PC-3 (cell line): ENCODE data around the gene RAB6D.

Experiments used
- EZH2 ChIP-seq: fragments of 300-600 bp; sonication (generic); IDR thresholded peaks from one replicate; pipeline ENCODE4 v1.6.1; 2017; ENCODE audit warnings: antibody characterized with exemption, mild to moderate bottlenecking, low read length; ENCODE audit not compliant: unreplicated experiment
- TF ChIP-seq, protein P1 (sequence below): fragments of 300-600 bp; sonication (generic); conservative IDR thresholded peaks from 2 replicates; pipeline ENCODE4 v1.5.1; 2017; ENCODE audit warnings: antibody characterized with exemption, low read depth, mild to moderate bottlenecking, low read length

DNA sequence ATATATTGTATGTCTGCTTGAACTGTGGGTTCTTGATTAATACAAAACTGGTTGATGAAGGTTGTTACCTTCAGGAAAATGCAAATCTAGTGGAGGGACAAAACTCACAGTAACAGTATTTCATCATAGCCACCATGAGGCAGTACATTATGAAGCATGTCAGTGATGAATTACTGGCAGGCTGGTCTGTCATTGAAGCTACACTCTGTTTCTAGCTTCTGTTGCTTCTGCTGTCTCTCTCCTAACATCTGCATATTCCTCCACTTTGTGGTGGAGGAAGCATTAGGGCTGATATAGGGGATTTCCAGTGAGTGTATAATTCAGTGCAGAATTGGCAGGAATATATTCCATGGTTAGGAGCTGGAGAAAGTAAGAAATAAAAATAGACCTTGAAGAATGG lies 44.2 kb upstream of the RAB6D start:
- TF ChIP-seq, protein P1, sequence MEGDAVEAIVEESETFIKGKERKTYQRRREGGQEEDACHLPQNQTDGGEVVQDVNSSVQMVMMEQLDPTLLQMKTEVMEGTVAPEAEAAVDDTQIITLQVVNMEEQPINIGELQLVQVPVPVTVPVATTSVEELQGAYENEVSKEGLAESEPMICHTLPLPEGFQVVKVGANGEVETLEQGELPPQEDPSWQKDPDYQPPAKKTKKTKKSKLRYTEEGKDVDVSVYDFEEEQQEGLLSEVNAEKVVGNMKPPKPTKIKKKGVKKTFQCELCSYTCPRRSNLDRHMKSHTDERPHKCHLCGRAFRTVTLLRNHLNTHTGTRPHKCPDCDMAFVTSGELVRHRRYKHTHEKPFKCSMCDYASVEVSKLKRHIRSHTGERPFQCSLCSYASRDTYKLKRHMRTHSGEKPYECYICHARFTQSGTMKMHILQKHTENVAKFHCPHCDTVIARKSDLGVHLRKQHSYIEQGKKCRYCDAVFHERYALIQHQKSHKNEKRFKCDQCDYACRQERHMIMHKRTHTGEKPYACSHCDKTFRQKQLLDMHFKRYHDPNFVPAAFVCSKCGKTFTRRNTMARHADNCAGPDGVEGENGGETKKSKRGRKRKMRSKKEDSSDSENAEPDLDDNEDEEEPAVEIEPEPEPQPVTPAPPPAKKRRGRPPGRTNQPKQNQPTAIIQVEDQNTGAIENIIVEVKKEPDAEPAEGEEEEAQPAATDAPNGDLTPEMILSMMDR: no peak
- TF ChIP-seq EZH2: no peak
